ENCODE results near the gene SPATA9. TPM values are rescaled to one million over a fixed set of nuclear protein-coding genes. Genes with fewer than 3 reads are reported as not detected.

SPATA9 gene
- total and polyA plus RNA-seq, 9 of the 15 experiments (the other 6 are each of a cell fraction or from before 2014, with no cell fraction given) = 0.16 to 5.5 (median 0.39) TPM; not detected in 3

GRCh38 chr5:95718203-95718602 lies 35.4 kb upstream of the SPATA9 start:
- peak overlapping the region; percentile 27; the same call in 2 of the 3 replicates for H3K27ac ChIP-seq (ENCODE audit: extremely low read depth, low read depth, low read length)
- peak overlapping the region; percentile 6; the same call in 1 of the 2 replicates for H3K4me2 ChIP-seq (ENCODE audit: insufficient read depth, low read length)
- no peaks in the 10 kb centered on the region for H3K27me3 ChIP-seq (ENCODE audit: control insufficient read depth in 2 of 2, insufficient read depth in 2 of 2, low read length in 2 of 2)
- peaks cover 23 to 65% of the 10 kb centered on the region in 2 experiments for H3K4me1 ChIP-seq (replicated peaks in 1 of 2; ENCODE audit: control insufficient read depth in 2 of 2, insufficient read depth in 2 of 2, low read length in 2 of 2)
- WGBS (ENCODE audit: insufficient coverage, low coverage, missing lambda C conversion rate) = 2% methylated on average over 2 of the region's 2 CpGs
- H3K4me3 ChIP-seq = no peak overlapping the region
- ATAC-seq (peak; percentile 77), FAIRE-seq (no peak), DNase-seq (ENCODE audit: extremely low read depth in 1 of 4, low spot score in 3 of 4) (peak in 2 of 4 experiments; percentile 53 to 67)
- BruUV-seq (replicated peaks) = no TSS peak
- no peaks in the 10 kb centered on the region for H4K20me1 ChIP-seq (replicated peaks; ENCODE audit: control insufficient read depth, insufficient read depth, low read length)
- H3K9me1 ChIP-seq (ENCODE audit: control insufficient read depth, insufficient read depth, low read length) = no peaks in the 10 kb centered on the region
- H2AFZ ChIP-seq (ENCODE audit: low read depth, low read length) = no peak overlapping the region
- intact Hi-C loops (cut with micrococcal nuclease) = loop anchor here (10.0 kb wide), 1 partner anchor 1217 kb away; the partner anchor contains the start of gene LNPEP
- POLR2A ChIA-PET = interaction anchor here (1.1 to 1.5 kb wide), 4 partner anchors 13 to 71 kb away, joined by 3 to 9 read pairs (median 4); partner anchors contain the start of genes RFESD and RHOBTB3
- in situ Hi-C loops (cut with MboI) = no loop called here
- H3K36me3 ChIP-seq (ENCODE audit: control insufficient read depth, insufficient read depth, low read length) = no peaks in the 10 kb centered on the region
- no peaks in the 10 kb centered on the region for H3K9me3 ChIP-seq (replicated peaks; ENCODE audit: control insufficient read depth, insufficient read depth, low read depth, low read length)
- CTCF ChIA-PET (ENCODE audit: low intra/inter-chr PET ratio) = no interaction called here
- no peak overlapping the region for H3K9ac ChIP-seq (ENCODE audit: insufficient read depth in 1 of 2, low read depth in 2 of 2, low read length in 2 of 2)
- H3K79me2 ChIP-seq (ENCODE audit: control insufficient read depth, insufficient read depth, low read length) = peaks cover 4% of the 10 kb centered on the region; the same call in 2 of the 3 replicates
- TF ChIP-seq PYGO2 (tag; IDR thresholded peaks at IDR 0.05) (no peak), HIVEP1 (CRISPR knock-in tag; IDR thresholded peaks at IDR 0.05) (no peak), TFAP4 (CRISPR knock-in tag; IDR thresholded peaks at IDR 0.05; ENCODE audit: borderline replicate concordance) (no peak; the same call in 1 of the 2 replicates), AFF1 (IDR thresholded peaks at IDR 0.05; ENCODE audit: low read depth in 1 of 2, partially characterized antibody in 2 of 2) (peak; percentile 40 to 87), ZBTB11 (CRISPR knock-in tag; IDR thresholded peaks at IDR 0.05) (no peak)
